GM23338 (cell line): ENCODE results near the gene C2orf81.

Experiments
- EZH2 ChIP-seq: fragments of 200-600 bp; sonication (generic); IDR thresholded peaks from one replicate; pipeline ENCODE4 v1.8.0; 2017; ENCODE audit warnings: antibody characterized with exemption, mild to moderate bottlenecking, low read depth; ENCODE audit not compliant: unreplicated experiment
- JUNB ChIP-seq: IDR thresholded peaks from one replicate; pipeline ENCODE4 v1.6.1; 2016; ENCODE audit warnings: antibody characterized with exemption; ENCODE audit not compliant: unreplicated experiment
- POLR2AphosphoS5 ChIP-seq: IDR thresholded peaks from 2 replicates; pipeline ENCODE4 v1.6.1; 2016; ENCODE audit warnings: antibody characterized with exemption, low read depth
- ZNF114 ChIP-seq: fragments of 250-450 bp; sonication (Bioruptor Pico); IDR thresholded peaks from 2 replicates; pipeline ENCODE4 v1.5.0; 2020; ENCODE audit warnings: mild to moderate bottlenecking, moderate library complexity
- TF ChIP-seq, protein P1 (sequence below), 2 experiments: fragments of 200-600 bp in 1 of 2; sonication (generic) in 1 of 2; conservative IDR thresholded peaks; 2 replicates each; pipeline versions ENCODE4 v1.5.1 to v1.6.1; 2016 to 2017; ENCODE audit warnings: antibody characterized with exemption in 2 of 2, low read depth in 2 of 2, mild to moderate bottlenecking in 2 of 2, moderate library complexity in 1 of 2

DNA sequence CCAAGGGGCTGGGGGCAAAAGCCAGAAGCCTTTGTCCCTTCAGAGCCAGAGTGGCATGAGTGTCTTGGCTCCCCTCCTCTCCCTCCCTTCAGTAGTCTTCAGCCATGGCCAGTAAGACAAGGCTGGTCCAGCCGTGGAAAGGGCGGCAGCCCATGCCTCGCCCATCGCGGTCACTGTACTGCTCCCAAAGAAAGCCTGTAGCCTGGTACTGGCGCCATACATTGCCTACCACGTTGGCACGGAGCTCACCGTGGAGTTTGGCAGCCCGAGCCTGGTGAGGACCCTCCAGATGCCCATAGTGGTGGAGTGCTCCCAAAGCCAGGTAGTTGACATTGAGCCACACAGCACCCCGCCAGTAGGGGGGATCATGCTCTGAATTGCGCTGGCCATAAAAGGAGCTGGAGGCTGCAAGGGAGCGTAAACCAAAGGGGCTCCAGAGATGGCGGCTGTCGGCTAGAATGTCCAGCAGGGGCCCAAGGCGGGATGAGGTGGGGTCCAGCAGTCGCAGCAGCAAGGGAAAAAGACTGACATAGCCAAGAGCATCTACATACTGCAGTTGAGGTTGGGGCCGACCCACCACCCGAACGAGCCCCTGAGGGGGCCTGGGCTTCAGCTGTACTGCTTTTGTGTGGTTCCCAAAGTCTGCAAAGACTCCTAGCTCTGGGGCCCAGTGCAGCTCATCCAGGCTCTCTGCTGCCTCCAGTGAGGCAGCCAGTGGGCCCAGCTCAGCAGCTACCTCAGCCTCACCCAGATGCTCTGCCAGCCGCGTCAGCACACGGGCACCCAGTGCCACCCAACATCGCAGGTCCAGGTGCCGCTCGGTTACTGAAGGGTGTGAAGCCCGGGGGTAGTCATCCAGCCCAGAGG is 40.0 kb upstream of the C2orf81 start:
- TF ChIP-seq JUNB, result no peak
- TF ChIP-seq, protein P1, sequence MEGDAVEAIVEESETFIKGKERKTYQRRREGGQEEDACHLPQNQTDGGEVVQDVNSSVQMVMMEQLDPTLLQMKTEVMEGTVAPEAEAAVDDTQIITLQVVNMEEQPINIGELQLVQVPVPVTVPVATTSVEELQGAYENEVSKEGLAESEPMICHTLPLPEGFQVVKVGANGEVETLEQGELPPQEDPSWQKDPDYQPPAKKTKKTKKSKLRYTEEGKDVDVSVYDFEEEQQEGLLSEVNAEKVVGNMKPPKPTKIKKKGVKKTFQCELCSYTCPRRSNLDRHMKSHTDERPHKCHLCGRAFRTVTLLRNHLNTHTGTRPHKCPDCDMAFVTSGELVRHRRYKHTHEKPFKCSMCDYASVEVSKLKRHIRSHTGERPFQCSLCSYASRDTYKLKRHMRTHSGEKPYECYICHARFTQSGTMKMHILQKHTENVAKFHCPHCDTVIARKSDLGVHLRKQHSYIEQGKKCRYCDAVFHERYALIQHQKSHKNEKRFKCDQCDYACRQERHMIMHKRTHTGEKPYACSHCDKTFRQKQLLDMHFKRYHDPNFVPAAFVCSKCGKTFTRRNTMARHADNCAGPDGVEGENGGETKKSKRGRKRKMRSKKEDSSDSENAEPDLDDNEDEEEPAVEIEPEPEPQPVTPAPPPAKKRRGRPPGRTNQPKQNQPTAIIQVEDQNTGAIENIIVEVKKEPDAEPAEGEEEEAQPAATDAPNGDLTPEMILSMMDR (conservative IDR thresholded peaks at IDR 0.05; ENCODE audit: low read depth in 2 of 2), result peak; percentile 55 to 64
- TF ChIP-seq EZH2, result no peak
- no peak for TF ChIP-seq ZNF114 (CRISPR knock-in tag)
- 0 out of 2 replicates have a peak, but pooled peaks have one; percentile 13 for TF ChIP-seq POLR2AphosphoS5
